Kasumi-1 (cell line): Measurements from ENCODE around the gene COQ7.
A peak's percentile ranks its signal among the peaks of the same experiment; 100 is the strongest.

ENCODE experiments used
- DNase-seq, 2 experiments: peaks; one replicate each; lab custom pipeline; 2025; lab: John Stamatoyannopoulos, UW

The COQ7 gene

DNA sequence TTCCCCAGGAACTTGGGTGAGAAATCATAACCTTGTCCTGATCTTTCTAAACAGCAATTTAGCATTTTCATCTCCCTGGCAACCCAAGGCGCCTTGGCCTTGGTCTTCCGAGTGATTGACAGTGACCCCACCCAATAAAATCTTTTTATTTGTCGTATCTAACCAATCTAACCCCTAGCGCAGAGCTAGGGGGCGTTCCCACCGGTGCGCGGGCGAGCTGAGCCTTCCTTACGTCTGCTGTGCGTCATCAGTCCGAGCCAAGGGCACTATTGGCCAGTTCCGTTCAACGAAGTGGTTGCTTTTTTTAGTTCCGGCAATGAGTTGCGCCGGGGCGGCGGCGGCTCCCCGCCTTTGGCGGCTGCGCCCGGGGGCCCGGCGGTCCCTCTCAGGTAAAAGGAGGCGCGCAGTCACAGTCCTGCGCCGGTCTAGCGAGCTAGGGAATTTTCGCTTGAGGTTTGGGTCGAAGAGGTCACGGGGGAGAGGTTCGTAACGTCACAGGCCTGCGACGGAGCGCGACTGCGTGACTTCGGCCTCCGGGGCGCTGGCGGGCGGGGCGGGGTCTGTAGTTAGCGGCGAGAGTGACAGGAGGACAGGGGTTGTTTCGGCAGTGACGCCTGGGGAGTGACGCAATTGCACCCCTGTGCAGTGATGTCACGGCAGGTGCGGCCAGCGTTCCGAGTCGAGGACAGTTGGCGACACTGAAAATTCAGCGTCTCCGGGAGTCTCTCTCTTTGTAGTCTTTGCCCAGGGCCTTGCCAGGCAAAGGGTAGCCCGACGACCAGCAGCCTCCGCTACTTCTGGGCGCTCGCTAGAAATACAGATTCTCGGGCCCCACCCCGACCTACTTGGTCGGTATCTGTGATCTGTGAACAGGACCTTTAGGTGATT, at the start of gene COQ7:
COQ7 (plus strand) TSS at position 266 of the 888 bp plus-strand sequence; CDS start at position 317, 51 bp downstream.
- peak; percentile 82 to 91 for DNase-seq

GRCh38 chr16:19020689-19021088, 46.7 kb upstream of the COQ7 start:
- no peak for DNase-seq

GRCh38 chr16:19021747-19022146, 45.7 kb upstream of the COQ7 start:
- DNase-seq: no peak

GRCh38 chr16:19027416-19027815, 40.0 kb upstream of the COQ7 start:
- no peak for DNase-seq

DNA sequence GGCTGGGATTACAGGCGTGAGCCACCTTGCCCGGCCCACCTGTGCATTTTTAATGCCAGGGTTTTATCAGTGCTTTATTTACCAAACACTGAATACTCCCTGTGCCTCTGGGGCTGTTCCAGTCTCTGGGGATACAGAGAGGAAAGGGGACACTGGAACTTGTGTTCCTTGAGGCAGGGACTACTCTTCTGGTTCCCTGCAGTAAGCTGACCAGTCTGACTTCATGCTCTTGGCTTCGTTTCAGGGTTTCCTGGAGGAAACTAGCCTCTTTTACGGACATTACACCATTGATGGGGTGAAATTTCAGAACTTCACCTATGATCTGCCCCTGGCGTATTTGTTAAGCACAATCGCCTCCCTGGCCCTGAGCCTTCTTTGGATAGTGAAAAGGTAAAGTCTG, 37.4 kb upstream of the COQ7 start:
- no peak for DNase-seq

DNA sequence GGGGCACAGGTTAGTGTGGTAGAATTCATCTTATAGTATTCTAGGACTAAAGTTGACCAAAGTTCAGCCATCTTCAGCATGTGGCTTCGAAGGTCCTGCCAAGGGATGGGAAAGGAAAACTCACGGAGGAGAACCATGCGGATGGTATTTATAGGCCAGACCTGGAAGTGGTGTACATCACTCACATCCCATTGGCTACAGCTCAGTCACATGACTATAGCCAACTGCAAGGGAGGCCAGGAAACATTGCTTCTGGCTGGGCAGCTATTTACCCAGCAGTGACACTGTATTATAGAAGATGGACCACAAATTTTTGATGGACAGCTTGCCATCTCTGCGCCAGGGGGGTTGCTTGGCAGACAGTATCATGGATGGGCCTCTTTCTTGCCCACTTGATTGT, 35.7 kb upstream of the COQ7 start:
- DNase-seq: no peak

- DNase-seq: no peak
Measured at GRCh38 chr16:19033761-19034160, 33.7 kb upstream of the COQ7 start.

- no peak for DNase-seq
Measured at GRCh38 chr16:19040400-19040799, 27.0 kb upstream of the COQ7 start.

DNA sequence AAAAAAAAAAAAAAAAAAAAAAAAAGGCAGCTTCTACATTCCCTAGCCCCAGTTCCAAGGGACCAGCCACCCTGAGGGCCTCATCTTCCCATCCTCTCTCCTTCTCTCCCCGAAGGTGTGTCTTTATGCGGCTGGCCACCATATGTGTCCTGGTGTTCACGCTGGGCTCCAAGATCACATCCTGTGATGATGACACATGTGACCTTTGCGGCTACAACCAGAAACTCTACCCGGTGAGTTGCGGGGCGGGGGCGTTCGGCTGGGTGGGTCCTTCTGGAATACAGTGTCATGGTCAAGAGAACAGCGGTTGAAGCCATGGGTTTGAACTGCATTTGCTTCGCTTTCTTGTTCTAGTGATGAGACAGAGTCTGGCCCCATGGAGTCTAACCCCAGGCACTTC, 22.6 kb upstream of the COQ7 start:
- no peak for DNase-seq

DNA sequence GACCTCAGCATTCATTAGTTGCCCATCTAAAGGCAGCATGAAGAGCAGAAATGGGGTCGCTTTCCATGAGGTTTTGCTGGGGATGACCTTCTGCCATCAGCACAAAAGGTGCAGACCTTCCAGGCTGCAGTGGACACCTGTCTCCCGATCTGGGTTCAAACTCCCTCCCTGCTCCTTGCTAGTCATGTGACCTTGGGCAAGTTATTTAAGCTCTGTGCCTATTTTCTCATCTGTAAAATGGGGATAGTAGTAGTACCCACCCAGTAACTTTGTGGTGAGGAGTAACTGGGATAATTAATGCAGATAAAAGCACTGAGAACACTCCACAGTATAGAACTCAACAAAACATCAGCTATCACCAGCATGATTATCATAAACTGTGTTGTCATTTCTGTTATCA, 21.4 kb upstream of the COQ7 start:
- no peak for DNase-seq

DNA sequence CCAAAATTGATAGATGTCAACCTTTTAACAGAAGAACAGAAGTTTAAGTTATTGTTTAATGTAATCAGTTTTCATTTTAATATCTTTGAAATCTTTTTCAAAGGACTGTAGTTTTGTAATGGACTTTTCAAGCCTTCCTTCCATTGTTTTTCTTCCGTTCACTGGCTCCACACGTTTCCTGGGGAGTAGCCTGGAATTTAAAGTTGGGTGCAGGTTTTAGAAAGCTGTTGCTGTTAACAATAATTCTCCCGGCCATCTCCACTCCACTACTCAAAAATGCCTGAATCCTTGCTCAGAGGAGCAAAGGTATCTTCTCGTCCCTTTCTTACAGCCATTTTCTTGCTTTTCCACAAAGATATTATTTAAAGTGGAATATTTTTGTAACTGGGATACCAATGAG, 4.7 kb upstream of the COQ7 start:
- no peak for DNase-seq

DNA sequence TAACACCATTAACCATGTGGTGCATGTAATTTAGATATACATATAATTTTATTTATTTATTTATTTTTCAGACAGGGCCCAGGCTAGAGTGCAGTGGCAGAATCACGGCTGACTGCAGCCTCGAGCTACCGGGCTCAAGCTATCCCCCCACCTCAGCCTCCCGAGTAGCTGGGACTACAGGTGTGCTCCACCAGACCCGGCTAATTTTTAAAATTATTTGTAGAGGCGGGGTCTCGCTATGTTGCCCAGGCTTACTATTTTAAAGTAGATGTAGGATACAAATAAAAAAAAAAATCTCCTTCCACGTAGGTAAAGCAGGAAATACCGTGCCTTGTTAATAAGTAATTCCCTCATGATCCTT, 446 bp upstream of the COQ7 start:
- DNase-seq: no peak

- DNase-seq: no peak
Measured at GRCh38 chr16:19068237-19068815, 912 bp downstream of the COQ7 start.

GRCh38 chr16:19071811-19072777, 4.7 kb downstream of the COQ7 start:
- peak; percentile 34 to 44 for DNase-seq

DNA sequence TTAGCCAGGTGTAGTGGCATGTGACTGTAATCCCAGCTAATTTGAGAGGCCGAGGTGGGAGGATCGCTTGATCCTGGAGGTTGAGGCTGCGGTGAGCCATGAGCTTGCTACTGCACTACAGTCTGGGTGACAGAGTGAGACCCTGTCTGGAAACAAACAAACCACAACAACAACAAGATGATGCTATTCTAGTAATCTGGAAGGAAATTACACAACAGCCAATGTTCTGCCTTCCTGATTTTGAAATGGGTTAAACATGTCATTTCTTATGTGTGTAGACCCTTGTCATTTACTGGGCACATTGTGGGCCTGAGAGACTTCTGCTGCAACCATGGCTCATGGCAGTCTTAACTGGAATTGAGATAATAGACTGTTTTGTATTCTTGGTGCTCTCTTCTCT, 5.9 kb downstream of the COQ7 start:
- DNase-seq: no peak

DNA sequence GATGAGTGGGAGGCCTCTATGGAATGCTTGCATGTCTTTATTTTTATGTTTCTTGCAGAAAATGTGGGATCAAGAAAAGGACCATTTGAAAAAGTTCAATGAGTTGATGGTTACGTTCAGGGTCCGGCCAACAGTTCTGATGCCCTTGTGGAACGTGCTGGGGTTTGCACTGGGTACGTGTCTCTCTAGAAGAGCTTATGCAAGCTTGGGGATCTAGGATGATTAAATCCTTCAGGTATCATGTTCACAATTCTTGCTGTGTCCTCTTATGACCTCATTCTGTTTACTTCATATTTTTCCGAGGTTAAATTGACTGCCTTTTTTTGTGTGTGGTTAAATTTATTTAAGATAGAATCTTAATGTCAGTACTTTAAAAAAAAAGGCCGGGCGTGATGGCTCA, 6.4 kb downstream of the COQ7 start:
- no peak for DNase-seq

DNA sequence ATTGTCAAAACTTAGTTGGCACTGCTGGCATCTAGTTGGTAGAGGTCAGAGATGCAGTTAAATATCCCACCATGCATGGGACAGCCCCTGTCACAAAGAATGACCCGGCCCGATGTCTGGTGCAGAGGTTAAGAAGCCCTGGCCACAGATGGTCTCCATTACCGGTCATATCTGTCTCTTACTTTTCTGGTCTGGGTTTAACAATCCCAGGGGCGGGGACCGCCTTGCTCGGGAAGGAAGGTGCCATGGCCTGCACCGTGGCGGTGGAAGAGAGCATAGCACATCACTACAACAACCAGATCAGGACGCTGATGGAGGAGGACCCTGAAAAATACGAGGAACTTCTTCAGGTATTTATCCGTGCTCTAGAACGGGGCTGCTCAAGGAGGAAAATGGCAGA, 8.1 kb downstream of the COQ7 start:
- no peak for DNase-seq

GRCh38 chr16:19077879-19078278, 10.5 kb downstream of the COQ7 start:
- DNase-seq: no peak

DNA sequence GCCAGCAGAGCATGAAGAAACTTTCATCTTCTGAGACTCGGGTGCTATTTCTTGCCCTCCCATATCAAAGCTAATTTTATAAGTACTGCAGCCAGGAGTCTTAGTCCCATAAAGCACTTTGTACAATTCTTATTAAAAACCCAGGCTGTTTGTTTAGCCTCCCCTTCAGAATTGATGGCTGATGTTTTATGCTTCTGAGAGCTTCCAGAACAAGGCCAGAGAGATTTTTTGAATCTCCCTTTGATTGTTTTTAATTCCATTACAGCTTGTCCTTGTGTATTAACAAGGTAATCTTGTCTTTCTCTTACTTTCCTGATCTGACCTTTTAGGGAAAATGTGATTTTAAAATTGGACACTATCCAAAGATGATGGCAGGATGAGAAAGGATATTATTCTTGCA, 16.3 kb downstream of the COQ7 start:
- DNase-seq: no peak

- DNase-seq: no peak
Measured at GRCh38 chr16:19084139-19084538, 16.7 kb downstream of the COQ7 start.

- no peak for DNase-seq
Measured at GRCh38 chr16:19084879-19085278, 17.5 kb downstream of the COQ7 start.

DNA sequence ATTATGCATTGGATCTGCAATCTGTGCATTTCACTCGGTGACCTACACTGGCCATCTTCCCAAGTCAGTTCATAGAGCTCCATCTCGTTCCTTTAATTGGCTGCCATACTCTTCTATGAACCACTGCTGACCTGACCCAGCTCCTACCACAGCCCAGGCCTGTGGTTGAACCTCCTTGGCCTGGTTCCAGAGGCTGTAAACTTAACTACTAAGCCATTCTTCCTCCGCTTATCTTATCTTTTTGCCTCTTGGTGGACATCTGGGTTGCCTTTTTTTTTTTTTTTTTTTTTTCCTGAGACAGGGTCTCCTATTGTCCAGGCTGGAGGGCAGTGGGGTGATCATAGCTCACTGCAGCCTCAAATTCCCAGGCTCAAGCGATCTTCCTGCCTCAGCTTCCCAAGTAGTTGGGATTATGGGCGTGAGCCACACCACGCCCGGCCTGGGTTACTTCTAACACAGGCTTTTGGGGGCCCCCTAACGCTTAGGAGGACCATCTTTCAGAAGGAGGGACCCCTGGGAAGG, 18.3 kb downstream of the COQ7 start:
- DNase-seq: peak in 1 of 2 experiments; percentile 0
